Esophagus squamous epithelium (tissue), 4 donors: ENCODE results near the gene GALNT7.

Experiments
- POLR2A ChIP-seq, 4 donors: fragments of 450-650 bp; IDR thresholded peaks; one replicate each; pipeline ENCODE4 v1.6.1; 2017; ENCODE audit warnings: antibody characterized with exemption in 4 of 4, mild to moderate bottlenecking in 4 of 4, moderate library complexity in 3 of 4
- TF ChIP-seq, protein P1 (sequence below), 6 experiments: fragments of 450-650 bp in 4 of 6; fragments of 200-600 bp in 2 of 6; sonication (generic) in 2 of 6; IDR thresholded peaks; one replicate each; pipeline ENCODE4 v1.5.1; 2016 to 2019; ENCODE audit warnings: antibody characterized with exemption in 6 of 6, mild to moderate bottlenecking in 4 of 6, moderate library complexity in 4 of 6

DNA sequence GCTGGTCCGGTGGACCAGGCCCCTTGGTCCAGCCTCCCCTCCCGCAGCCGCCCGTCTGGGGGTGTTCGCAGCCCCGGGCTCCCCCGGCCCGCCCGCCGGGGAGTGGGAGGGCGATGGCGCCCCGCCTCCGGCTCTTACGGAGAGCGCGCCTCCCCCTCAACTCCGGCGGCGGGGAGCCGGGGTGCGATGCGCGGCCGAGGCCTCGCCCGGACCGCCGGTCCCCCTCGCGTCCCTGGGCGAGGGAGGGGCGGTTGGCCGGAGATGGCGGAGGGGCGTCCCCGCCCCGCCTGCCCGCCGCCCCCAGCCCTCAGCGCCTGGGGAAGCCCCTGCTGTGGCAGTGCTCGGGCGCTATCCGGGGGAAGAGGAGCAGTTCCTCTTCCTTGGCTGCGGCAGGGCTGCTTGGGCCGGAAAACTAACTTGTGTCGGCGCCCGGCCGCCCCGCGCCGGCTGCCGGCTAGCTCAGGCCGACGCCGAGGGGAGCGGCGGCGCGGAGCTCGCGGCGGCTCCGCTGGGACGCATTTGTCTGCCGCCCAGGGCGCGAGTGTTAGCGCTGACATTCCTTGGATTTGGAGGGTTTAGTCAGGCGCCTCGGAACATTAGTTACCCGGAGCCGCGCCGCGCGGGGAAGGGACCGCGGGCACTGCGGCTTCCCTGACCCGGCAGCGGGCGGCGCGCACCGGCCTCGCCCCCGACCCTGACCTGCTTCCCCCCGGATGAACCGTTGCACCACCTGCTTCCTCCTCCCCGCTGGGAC lies 994 bp downstream of the GALNT7 start:
- TF ChIP-seq, protein P1, sequence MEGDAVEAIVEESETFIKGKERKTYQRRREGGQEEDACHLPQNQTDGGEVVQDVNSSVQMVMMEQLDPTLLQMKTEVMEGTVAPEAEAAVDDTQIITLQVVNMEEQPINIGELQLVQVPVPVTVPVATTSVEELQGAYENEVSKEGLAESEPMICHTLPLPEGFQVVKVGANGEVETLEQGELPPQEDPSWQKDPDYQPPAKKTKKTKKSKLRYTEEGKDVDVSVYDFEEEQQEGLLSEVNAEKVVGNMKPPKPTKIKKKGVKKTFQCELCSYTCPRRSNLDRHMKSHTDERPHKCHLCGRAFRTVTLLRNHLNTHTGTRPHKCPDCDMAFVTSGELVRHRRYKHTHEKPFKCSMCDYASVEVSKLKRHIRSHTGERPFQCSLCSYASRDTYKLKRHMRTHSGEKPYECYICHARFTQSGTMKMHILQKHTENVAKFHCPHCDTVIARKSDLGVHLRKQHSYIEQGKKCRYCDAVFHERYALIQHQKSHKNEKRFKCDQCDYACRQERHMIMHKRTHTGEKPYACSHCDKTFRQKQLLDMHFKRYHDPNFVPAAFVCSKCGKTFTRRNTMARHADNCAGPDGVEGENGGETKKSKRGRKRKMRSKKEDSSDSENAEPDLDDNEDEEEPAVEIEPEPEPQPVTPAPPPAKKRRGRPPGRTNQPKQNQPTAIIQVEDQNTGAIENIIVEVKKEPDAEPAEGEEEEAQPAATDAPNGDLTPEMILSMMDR (IDR thresholded peaks at IDR 0.05) = no peak
- TF ChIP-seq POLR2A (IDR thresholded peaks at IDR 0.05) = peak in 2 of 4 donors; percentile 28 to 61
